ENCODE data around the gene DNAJA4.
A peak's percentile ranks its signal among the peaks of the same experiment; 100 is the strongest.

Gene DNAJA4

DNA sequence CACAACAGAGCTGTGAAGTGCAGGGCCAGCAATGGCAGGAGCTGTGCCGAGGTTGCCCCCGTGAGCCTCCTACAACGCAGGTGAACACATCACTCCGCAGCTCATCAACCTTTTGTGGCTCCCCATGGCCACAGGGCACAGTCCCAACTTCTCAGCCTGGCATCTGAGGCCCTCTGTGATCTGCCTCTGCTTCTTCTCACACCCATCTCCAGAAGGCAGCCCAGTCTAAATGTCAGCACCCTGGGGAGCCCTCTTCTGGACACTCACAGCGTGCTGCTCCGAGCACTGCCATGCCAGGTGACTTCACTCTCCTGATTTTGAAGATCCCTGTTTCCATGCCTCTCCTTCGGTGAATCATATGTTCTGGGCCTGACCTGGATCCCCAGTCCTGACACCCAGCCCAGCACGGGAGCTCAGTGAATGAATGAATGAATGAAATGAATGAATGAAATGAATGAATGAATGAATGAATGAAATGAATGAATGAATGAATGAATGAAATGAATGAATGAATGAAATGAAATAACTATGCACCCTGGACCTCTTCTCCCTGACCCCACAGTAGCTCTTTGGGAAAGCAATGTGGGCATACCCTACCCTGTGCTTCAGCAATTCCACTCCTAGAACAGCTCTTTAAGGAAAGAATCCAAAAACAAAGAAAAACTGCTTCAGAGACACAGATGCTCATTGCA, 52.9 kb downstream of the DNAJA4 start:
- DNase-seq, result no peak

- no peak for DNase-seq
Measured at GRCh38 chr15:78319588-78319987, 55.2 kb downstream of the DNAJA4 start.

DNA sequence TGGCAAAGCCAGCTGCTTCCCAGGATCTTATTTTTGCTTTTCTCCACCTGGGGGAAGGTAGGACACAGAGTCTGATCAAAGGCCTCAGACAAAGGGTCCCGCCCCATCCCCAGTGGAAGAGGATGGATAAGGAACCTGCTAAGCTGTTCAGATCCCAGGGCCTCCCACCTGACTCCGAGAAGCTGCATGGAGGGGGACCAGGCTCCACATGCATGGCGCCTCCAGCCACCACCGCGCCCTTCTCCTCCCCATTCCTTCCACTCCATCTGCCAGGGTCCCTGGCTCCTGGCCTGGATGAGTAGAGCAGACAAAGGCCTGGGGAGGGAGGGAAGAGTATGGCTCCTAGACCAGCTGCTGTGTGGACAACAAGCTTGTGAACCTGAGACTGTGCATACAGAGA, 55.8 kb downstream of the DNAJA4 start:
- DNase-seq, result no peak

- DNase-seq, result no peak
Measured at GRCh38 chr15:78321041-78321570, 56.7 kb downstream of the DNAJA4 start.

DNA sequence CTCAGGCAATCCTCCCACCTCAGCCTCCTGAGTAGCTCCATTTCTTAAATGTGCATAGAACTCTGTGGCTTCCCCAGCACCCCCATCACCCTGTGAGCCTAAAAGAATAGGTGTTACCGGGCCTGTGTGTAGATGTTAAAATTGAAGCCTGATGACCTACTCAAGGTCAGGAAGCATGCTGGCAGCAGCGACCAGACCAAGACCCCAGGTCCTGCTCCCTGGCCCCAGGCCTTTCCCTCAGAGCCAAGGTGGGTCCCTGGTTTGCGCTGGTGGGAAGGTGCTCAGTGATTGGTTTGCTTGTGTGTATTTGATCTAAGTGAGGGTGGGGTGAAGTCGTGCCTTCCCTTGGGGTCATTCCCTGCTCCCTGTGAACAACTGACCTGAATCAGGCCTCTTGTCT, 57.4 kb downstream of the DNAJA4 start:
- no peak for DNase-seq

- DNase-seq, result peak; percentile 66
Measured at GRCh38 chr15:78322243-78322642, 57.9 kb downstream of the DNAJA4 start.

- no peak for DNase-seq
Measured at GRCh38 chr15:78322724-78323521, 58.6 kb downstream of the DNAJA4 start.

DNA sequence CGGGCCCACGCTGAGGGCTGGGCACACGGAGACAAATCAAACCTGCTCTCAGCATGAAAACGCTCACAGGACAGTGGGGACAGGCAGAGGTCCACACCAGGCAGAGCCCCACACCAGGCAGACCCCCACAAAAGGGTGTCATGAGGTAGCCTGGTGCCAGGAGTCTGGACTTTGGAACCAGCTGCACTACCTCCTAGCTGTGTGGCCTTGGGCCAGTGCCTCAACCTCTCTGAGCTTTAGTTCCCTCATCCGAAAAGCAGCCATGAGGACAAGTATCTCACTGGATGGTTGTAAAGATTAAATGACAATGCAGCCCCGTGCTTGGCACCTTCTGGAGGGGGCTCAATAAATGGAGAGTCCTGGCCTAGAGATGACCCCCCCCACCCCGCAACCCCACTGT, 59.3 kb downstream of the DNAJA4 start:
- DNase-seq, result no peak

DNA sequence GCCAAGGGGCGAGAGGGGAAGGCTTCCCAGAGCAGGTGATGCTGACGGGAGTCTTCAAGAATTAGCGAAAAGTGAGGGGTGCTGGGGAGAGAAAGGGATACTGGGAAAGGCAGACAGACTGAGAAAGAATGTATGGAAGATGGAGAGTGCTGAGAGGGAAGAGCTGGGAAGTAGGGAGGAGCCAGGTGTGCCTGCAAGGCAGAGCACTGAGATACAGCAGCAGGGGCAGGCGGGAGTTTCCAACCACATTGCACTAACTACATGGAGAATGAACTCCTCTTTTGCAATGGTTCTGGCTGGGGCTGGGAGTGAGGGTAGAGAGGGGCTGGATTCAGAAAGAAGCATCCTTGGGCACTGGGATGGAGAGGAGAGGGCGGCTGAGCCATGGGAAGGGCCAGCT, 59.8 kb downstream of the DNAJA4 start:
- DNase-seq, result no peak

- no peak for DNase-seq
Measured at GRCh38 chr15:78325092-78325843, 60.9 kb downstream of the DNAJA4 start.

GRCh38 chr15:78327466-78327865, 63.1 kb downstream of the DNAJA4 start:
- DNase-seq, result no peak

DNA sequence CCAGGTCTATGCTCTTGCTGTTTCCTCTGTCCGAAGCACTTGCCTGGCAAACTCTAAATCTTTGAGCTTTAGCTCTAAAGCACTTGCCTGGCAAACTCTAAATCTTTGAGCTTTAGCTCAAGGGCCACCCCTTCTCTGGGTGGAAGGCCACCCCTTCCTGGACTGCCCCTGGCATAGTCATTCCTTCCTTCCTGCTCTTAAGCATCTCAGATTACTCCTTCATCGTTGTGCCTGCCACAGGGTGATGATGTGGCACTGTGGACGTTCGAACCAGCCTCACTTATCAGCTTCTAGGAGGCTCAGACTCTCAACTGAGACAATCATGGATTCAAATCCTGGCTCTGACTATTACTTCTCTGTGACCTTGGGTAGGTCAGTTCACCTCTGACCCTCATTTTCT, 65.3 kb downstream of the DNAJA4 start:
- DNase-seq, result no peak
